IMR-90 (cell line): ENCODE measurements around the gene DIAPH1. TPM values are rescaled to one million over a fixed set of nuclear protein-coding genes. Genes with fewer than 3 reads are reported as not detected.

ENCODE experiments used
- BHLHE40 ChIP-seq: fragments of 150-350 bp; IDR thresholded peaks from 2 replicates; pipeline ENCODE4 v1.6.1; 2016; ENCODE audit warnings: mild to moderate bottlenecking, low read depth, low read length
- CHD1 ChIP-seq: IDR thresholded peaks from 2 replicates; pipeline ENCODE4 v1.6.1; 2012; ENCODE audit warnings: low read depth, low read length, improper control_type of control experiment
- MXI1 ChIP-seq: IDR thresholded peaks from 2 replicates; pipeline ENCODE4 v1.6.1; 2012; ENCODE audit warnings: low read depth, mild to moderate bottlenecking, low read length, moderate library complexity, borderline replicate concordance
- NFE2L2 ChIP-seq: fragments of 150-350 bp; IDR thresholded peaks from 2 replicates; pipeline ENCODE4 v1.6.1; 2016; ENCODE audit warnings: low read depth, mild to moderate bottlenecking, low read length
- POLR2A ChIP-seq: IDR thresholded peaks from 2 replicates; pipeline ENCODE4 v1.6.1; 2012; ENCODE audit warnings: mild to moderate bottlenecking, low read depth, low read length
- polyA plus RNA-seq, 3 experiments: library from polyadenylated mRNA; depleted of rRNA; stranded (reverse); fragments of >200 nt; gene quantifications; 2 replicates each; pipeline ENCODE4 v1.2.3, GENCODE V29; 2012; ENCODE audit warnings: low replicate concordance in 1 of 3
- total RNA-seq: library from RNA; depleted of rRNA; stranded (reverse); fragments of >200 nt; gene quantifications from 2 replicates; pipeline ENCODE4 v1.2.3, GENCODE V29; 2012
- TF ChIP-seq, protein P1 (sequence below): fragments of 150-350 bp; IDR thresholded peaks from 2 replicates; pipeline ENCODE4 v1.6.1; 2016; ENCODE audit warnings: low read depth, mild to moderate bottlenecking, low read length, moderate library complexity, borderline replicate concordance

DIAPH1 gene
- total and polyA plus RNA-seq, 2 of the 4 experiments (the other 2 are of a cell fraction): 12.0 to 37.4 TPM

DNA sequence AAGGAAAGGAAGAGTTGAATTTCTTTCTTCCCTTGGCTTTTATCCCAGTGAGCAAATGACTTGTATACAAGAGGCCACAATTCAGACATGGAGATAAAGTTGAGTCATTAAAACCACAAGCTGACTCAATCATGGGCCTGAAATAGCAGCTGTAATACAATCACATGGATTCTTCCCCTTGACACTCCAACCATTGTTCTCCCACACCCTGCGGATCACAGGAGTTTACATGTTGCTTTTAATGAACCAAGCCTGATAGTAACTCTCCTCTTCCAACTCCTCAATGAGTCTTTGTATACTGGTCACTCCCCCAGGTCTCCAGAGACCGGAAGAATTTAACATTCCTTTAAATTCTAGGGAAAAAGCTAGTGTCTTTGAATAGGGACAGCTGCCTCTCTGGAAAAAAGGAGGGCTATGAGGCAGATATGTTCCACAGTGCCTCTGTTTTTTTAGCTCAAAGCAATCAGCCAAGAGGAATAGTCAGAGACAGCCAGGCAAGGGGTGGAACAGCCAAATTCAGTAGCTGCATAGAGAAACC, 97.5 kb downstream of the DIAPH1 start (continued):
- TF ChIP-seq, protein P1, sequence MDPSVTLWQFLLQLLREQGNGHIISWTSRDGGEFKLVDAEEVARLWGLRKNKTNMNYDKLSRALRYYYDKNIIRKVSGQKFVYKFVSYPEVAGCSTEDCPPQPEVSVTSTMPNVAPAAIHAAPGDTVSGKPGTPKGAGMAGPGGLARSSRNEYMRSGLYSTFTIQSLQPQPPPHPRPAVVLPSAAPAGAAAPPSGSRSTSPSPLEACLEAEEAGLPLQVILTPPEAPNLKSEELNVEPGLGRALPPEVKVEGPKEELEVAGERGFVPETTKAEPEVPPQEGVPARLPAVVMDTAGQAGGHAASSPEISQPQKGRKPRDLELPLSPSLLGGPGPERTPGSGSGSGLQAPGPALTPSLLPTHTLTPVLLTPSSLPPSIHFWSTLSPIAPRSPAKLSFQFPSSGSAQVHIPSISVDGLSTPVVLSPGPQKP: no peak
- TF ChIP-seq BHLHE40: peak; percentile 87
- no peak for TF ChIP-seq POLR2A
- no peak for TF ChIP-seq CHD1
- 0 out of 2 replicates have a peak, but pooled peaks have one; percentile 41 for TF ChIP-seq MXI1
- TF ChIP-seq NFE2L2: peak; percentile 68; the same call in 1 of the 2 replicates
